GM18907 (cell line): ENCODE data around the gene MRPL19.

Experiments
- ATAC-seq: cut with Tn5 transposase; IDR thresholded peaks from one replicate; pipeline ENCODE4 v1.9.1; 2021; ENCODE audit warnings: mild to moderate bottlenecking, moderate library complexity; ENCODE audit not compliant: unreplicated experiment

The MRPL19 gene

DNA sequence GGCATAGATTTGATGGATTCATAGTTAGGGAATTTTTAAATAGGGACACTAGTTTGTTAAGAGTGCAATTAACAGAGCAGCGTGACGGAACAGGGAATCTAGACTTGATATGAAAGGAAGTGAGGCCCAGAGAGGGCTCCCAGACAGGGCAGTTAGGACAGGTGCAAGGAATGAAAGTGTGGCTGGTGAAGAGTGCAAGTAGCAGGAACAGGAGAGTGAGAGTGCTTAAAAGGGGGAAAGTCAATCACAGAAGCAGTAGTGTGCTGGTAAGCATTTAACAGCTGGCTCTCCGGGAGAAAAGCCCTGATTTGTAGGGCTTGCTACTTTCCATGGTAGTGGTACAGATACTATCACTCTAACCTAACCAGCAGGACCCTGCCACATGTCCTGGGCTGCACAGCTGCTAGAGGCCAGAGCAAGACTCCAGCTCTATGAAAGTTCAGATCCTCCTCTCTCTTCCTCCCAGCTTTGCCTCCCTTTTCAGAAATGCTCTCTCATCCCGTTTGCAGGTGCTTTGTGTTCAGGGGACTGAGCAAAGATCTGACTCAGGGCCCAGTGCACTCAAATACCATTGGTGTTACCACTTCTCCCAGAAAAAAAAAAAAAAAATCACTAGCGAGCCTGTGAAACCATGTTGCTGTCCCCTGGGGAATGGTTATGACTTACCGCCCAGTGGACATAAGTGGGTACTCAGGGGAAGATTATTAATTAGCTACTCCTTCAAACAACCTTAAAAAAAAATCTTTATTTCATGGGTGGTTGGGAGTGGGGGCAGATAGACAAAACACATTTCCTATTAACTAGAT lies 82.2 kb downstream of the MRPL19 start:
- no peak for ATAC-seq

DNA sequence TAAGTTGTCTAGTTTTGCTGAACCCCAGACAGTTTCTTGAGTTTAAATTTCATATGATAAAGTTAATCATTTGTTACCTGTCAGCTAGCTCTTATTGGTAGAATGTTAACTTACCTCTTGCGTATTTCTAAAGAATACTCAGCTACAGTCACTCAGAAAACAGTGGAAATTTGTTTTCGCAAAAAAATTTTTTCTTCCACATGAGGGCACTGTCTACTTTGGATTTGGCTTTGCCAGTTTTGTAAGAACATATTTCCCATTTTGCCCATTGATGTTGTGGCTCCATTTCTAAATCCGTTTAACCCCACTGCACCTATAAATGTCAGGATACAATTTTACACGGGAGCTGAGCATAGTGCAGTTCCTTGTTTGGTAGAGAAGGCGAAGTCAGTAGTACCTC lies 83.3 kb downstream of the MRPL19 start:
- no peak for ATAC-seq

DNA sequence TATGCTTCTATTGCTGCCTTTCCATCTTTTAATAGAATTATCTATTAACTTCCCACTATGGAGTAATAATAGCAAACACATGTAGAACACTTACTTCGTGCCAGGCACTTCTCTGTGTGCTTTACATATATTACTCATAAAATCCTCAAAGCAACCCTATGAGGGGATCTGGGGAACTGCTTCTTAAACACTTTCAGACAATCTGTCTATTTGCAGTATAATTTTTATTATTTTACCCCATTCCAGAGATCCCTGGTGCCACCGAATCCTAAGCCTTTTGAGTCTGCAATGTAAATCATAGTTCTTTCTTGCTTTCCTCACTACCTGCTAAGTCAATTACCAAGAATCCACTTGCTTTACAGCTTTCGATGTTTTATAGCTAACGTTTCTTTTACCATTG lies 89.7 kb downstream of the MRPL19 start:
- ATAC-seq: no peak

DNA sequence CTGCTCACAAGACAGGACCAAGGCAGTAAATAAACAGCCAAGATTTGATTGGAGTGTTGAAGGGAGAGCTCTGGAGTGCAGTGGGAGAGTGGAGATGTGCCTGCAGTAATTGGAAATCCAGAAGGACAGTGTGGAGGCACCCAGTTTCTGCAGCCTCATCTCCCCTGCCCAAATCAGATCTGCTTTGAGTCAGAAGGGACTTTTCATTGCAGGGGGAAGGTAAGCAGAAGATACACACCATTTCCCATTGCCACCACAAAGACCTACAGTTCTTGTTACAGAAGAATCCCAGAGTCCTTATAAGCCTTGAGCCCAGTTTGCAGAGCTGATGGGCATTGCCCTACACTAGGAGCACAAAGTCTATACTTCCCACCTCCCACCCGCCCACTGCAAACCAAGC lies 91.4 kb downstream of the MRPL19 start:
- no peak for ATAC-seq
